Smooth muscle cell (in vitro differentiated cells): Measurements from ENCODE around the gene UBE2A. TPM values are rescaled to one million over a fixed set of nuclear protein-coding genes. Genes with fewer than 3 reads are reported as not detected.

ENCODE experiments used
- DNase-seq: peaks from one replicate; lab custom pipeline; 2025; ENCODE audit not compliant: unreplicated experiment; lab: John Stamatoyannopoulos, UW
- H2AFZ ChIP-seq: fragments of 200-600 bp; sonication (generic); 2 replicates; pipeline ENCODE4 v1.6.0; 2016; ENCODE audit warnings: antibody characterized with exemption, low read depth, mild to moderate bottlenecking
- H3F3A ChIP-seq: fragments of 200-600 bp; sonication (generic); 2 replicates; pipeline ENCODE4 v1.6.0; 2017; ENCODE audit warnings: antibody characterized with exemption, low read depth
- H3K27ac ChIP-seq: fragments of 200-600 bp; sonication (generic); 2 replicates; pipeline ENCODE4 v1.5.1; 2016; ENCODE audit warnings: low read depth, mild to moderate bottlenecking
- H3K27me3 ChIP-seq: fragments of 200-600 bp; sonication (generic); 2 replicates; pipeline ENCODE4 v1.6.1; 2016; ENCODE audit warnings: low read depth, mild to moderate bottlenecking
- H3K36me3 ChIP-seq: fragments of 200-600 bp; sonication (generic); 2 replicates; pipeline ENCODE4 v1.5.1; 2016; ENCODE audit warnings: low read depth
- H3K4me1 ChIP-seq: fragments of 200-600 bp; sonication (generic); 2 replicates; pipeline ENCODE4 v1.5.1; 2016; ENCODE audit warnings: low read depth
- H3K4me2 ChIP-seq: fragments of 200-600 bp; sonication (generic); 2 replicates; pipeline ENCODE4 v1.6.0; 2016; ENCODE audit warnings: mild to moderate bottlenecking
- H3K4me3 ChIP-seq: fragments of 200-600 bp; sonication (generic); 2 replicates; pipeline ENCODE4 v1.5.1; 2016; ENCODE audit warnings: mild to moderate bottlenecking
- H3K79me2 ChIP-seq: fragments of 200-600 bp; sonication (generic); 2 replicates; pipeline ENCODE4 v1.6.0; 2016; ENCODE audit warnings: low read depth, mild to moderate bottlenecking
- H3K9ac ChIP-seq: fragments of 200-600 bp; sonication (generic); 2 replicates; pipeline ENCODE4 v1.6.0; 2016; ENCODE audit warnings: low read depth
- H3K9me3 ChIP-seq: fragments of 200-600 bp; sonication (generic); replicated peaks from 2 replicates; pipeline ENCODE4 v1.5.1; 2016; ENCODE audit warnings: low read depth
- H4K20me1 ChIP-seq: fragments of 200-600 bp; sonication (generic); 2 replicates; pipeline ENCODE4 v1.6.0; 2016; ENCODE audit warnings: low read depth
- CTCF ChIP-seq: fragments of 200-600 bp; sonication (generic); IDR thresholded peaks from 2 replicates; pipeline ENCODE4 v1.5.1; 2017; ENCODE audit warnings: borderline replicate concordance, mild to moderate bottlenecking, antibody characterized with exemption; ENCODE audit not compliant: insufficient read depth, poor library complexity, severe bottlenecking
- WGBS: methylation state at CpG from one replicate; pipeline ENCODE4 v1.1.7; 2016; ENCODE audit warnings: low lambda C conversion rate; 5-methylcytosine and 5-hydroxymethylcytosine counted together
- polyA plus RNA-seq: library from polyadenylated mRNA; unstranded; fragments of >200 nt; fragmentation: Nextera tagmentation; extraction: Ambion mirVana; gene quantifications from 2 replicates; pipeline ENCODE4 v1.2.1, GENCODE V29; 2016
- total RNA-seq: library from RNA; depleted of rRNA; stranded (reverse); fragments of >200 nt; gene quantifications from 2 replicates; pipeline ENCODE4 v1.2.3, GENCODE V29; 2014

Gene UBE2A
- total and polyA plus RNA-seq, 2 experiments from 2014 or later = 76.0 to 86.4 TPM

- H3K79me2 ChIP-seq = no peaks in the 10 kb centered on the region
- no peaks in the 10 kb centered on the region for H3F3A ChIP-seq
- no peak overlapping the region for H3K4me2 ChIP-seq
- H4K20me1 ChIP-seq = no peaks in the 10 kb centered on the region
- no peak for DNase-seq
- TF ChIP-seq CTCF = no peak
- WGBS = 40% methylated on average over 2 of the region's 2 CpGs
- no peak overlapping the region for H3K4me3 ChIP-seq
- H3K9ac ChIP-seq = no peak overlapping the region
- no peaks in the 10 kb centered on the region for H3K27me3 ChIP-seq
- H3K4me1 ChIP-seq = no peaks in the 10 kb centered on the region
- H2AFZ ChIP-seq = no peak overlapping the region
- H3K9me3 ChIP-seq = no peaks in the 10 kb centered on the region
- H3K27ac ChIP-seq = no peak overlapping the region
- no peaks in the 10 kb centered on the region for H3K36me3 ChIP-seq
Measured at GRCh38 chrX:119539872-119540271, 34.5 kb upstream of the UBE2A start.

GRCh38 chrX:119541188-119541587, 33.2 kb upstream of the UBE2A start:
- DNase-seq = no peak
- Histone ChIP-seq H3K4me3 (no peak overlapping the region), H4K20me1 (no peaks in the 10 kb centered on the region), H3K9ac (no peak overlapping the region), H3F3A (no peaks in the 10 kb centered on the region), H3K27ac (no peak overlapping the region), H2AFZ (no peak overlapping the region), H3K9me3 (no peaks in the 10 kb centered on the region), H3K4me1 (no peaks in the 10 kb centered on the region), H3K4me2 (no peak overlapping the region), H3K36me3 (no peaks in the 10 kb centered on the region), H3K27me3 (no peaks in the 10 kb centered on the region), H3K79me2 (no peaks in the 10 kb centered on the region)
- no peak for TF ChIP-seq CTCF
- WGBS = 53% methylated on average over 4 of the region's 4 CpGs

- WGBS = 64% methylated on average over 7 of the region's 7 CpGs
- Histone ChIP-seq H3F3A (no peaks in the 10 kb centered on the region), H3K4me3 (no peak overlapping the region), H3K27me3 (no peaks in the 10 kb centered on the region), H4K20me1 (no peaks in the 10 kb centered on the region), H3K27ac (no peak overlapping the region), H3K9me3 (no peaks in the 10 kb centered on the region), H3K79me2 (no peaks in the 10 kb centered on the region), H3K36me3 (no peaks in the 10 kb centered on the region), H3K4me2 (no peak overlapping the region), H3K4me1 (no peaks in the 10 kb centered on the region), H3K9ac (no peak overlapping the region), H2AFZ (no peak overlapping the region)
- no peak for TF ChIP-seq CTCF
- DNase-seq = no peak
Measured at GRCh38 chrX:119549327-119550016, 24.9 kb upstream of the UBE2A start.

- no peaks in the 10 kb centered on the region for H3K9me3 ChIP-seq
- no peaks in the 10 kb centered on the region for H4K20me1 ChIP-seq
- TF ChIP-seq CTCF = no peak
- H3K4me2 ChIP-seq = no peak overlapping the region
- H3K4me1 ChIP-seq = no peaks in the 10 kb centered on the region
- no peak overlapping the region for H3K9ac ChIP-seq
- no peak overlapping the region for H2AFZ ChIP-seq
- H3K79me2 ChIP-seq = no peaks in the 10 kb centered on the region
- no peak overlapping the region for H3K4me3 ChIP-seq
- 76% methylated on average over 3 of the region's 3 CpGs for WGBS
- H3K27ac ChIP-seq = no peak overlapping the region
- H3K36me3 ChIP-seq = no peaks in the 10 kb centered on the region
- H3K27me3 ChIP-seq = no peaks in the 10 kb centered on the region
- H3F3A ChIP-seq = no peaks in the 10 kb centered on the region
- no peak for DNase-seq
Measured at GRCh38 chrX:119552508-119552907, 21.9 kb upstream of the UBE2A start.
